Measurements from ENCODE around the gene C16orf54. TPM values are rescaled to one million over a fixed set of nuclear protein-coding genes. Genes with fewer than 3 reads are reported as not detected.

The C16orf54 gene
- total RNA-seq, 1 experiment from 2014 or later: not detected

DNA sequence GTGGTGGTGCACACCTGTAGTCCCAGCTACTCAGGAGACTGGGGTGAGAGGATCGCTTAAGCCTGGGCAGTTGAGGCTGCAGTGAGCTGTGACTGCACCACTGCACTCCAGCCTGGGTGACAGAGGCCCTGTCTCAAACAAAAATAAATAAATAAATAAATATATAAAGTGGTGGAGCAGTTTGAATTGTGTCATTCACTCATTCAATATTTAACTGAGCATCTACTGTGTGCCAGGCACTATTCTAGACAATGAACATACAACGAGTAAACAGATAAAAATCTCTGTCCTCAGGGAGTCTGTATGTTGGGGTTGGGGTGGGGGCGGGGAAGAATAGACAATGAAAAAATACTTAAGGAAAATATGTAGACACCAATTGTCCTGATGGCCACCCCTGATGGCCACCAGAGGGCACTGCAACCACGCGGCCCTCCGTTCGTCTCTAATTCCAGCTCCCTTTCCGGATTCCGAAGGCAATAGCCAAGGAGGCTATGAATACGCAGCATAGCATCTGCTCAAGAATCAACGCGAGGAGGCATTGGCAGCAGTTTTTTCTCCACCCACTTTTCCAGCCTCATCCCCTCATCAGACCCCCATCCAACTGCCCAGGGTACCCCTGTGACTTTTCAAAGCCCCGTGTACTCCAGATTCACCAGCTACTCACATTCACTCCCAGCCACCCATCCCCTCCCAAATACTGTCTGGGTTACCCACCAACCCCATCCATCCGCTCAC, 45.4 kb downstream of the C16orf54 start:
- H3K4me3 Mint-ChIP-seq: peak overlapping the region; percentile 18 to 64; a peak in 2 of 5 replicates
- H3K56ac ChIP-seq (ENCODE audit: insufficient read length, low read depth, low read length): no peak overlapping the region
- no peak overlapping the region for H3T11ph ChIP-seq (ENCODE audit: low read length)
- H2BK5ac ChIP-seq (ENCODE audit: insufficient read length, low read length): no peak overlapping the region
- no peak overlapping the region for H4K8ac ChIP-seq (replicated peaks; ENCODE audit: insufficient read length, low read depth, low read length)
- peaks cover 6 to 13% of the 10 kb centered on the region in 2 experiments for H3K9me3 Mint-ChIP-seq
- no peaks in the 10 kb centered on the region for H3K27me3 ChIP-seq (ENCODE audit: insufficient read depth, low read length)
- no peaks in the 10 kb centered on the region for H4K20me1 ChIP-seq (ENCODE audit: control insufficient read depth, insufficient read depth, insufficient read length)
- WGBS (ENCODE audit: extremely low coverage, insufficient read length, low lambda C conversion rate): no CpG with 5 or more reads among the region's 14 CpGs
- no peak overlapping the region for H3K4me2 ChIP-seq (ENCODE audit: insufficient read depth, insufficient read length, low read length)
- TF ChIP-seq, protein P1, sequence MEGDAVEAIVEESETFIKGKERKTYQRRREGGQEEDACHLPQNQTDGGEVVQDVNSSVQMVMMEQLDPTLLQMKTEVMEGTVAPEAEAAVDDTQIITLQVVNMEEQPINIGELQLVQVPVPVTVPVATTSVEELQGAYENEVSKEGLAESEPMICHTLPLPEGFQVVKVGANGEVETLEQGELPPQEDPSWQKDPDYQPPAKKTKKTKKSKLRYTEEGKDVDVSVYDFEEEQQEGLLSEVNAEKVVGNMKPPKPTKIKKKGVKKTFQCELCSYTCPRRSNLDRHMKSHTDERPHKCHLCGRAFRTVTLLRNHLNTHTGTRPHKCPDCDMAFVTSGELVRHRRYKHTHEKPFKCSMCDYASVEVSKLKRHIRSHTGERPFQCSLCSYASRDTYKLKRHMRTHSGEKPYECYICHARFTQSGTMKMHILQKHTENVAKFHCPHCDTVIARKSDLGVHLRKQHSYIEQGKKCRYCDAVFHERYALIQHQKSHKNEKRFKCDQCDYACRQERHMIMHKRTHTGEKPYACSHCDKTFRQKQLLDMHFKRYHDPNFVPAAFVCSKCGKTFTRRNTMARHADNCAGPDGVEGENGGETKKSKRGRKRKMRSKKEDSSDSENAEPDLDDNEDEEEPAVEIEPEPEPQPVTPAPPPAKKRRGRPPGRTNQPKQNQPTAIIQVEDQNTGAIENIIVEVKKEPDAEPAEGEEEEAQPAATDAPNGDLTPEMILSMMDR (conservative IDR thresholded peaks at IDR 0.05): peak; percentile 96
- no peak overlapping the region for H2BK20ac ChIP-seq (ENCODE audit: low read depth, low read length, poor library complexity, severe bottlenecking)
- H3K79me2 ChIP-seq (ENCODE audit: insufficient read depth, low read length): no peaks in the 10 kb centered on the region
- no peak overlapping the region; the same call in 1 of the 2 replicates for H3K14ac ChIP-seq (ENCODE audit: insufficient read depth, low read length)
- H2AFZ ChIP-seq (ENCODE audit: low read length): no peak overlapping the region
- H3K27ac Mint-ChIP-seq: peak overlapping the region in 2 of 3 experiments; percentile 40 to 44; a peak in 1 of 7 replicates
- no peaks in the 10 kb centered on the region; the same call in 1 of the 2 replicates for H3K4me1 ChIP-seq (ENCODE audit: insufficient read depth, low read length)
- H3K9me3 ChIP-seq (ENCODE audit: control insufficient read depth, low read depth, low read length): no peaks in the 10 kb centered on the region
- no peak overlapping the region for H3K4ac ChIP-seq (ENCODE audit: low read depth, low read length)
- H3K27me3 Mint-ChIP-seq (ENCODE audit: low read depth): no peaks in the 10 kb centered on the region
- H3K27ac ChIP-seq (ENCODE audit: insufficient read length, low read depth, low read length): no peak overlapping the region
- no peak overlapping the region for H2BK15ac ChIP-seq (ENCODE audit: low read depth, low read length)
- no peak overlapping the region for H2AK5ac ChIP-seq (ENCODE audit: insufficient read length, low read length)
- peak; percentile 87 for DNase-seq
- H4K5ac ChIP-seq (ENCODE audit: insufficient read length, low read depth, low read length): no peak overlapping the region
- H3K23me2 ChIP-seq (ENCODE audit: insufficient read length, low read depth, low read length, poor library complexity, severe bottlenecking): no peaks in the 10 kb centered on the region
- no peak overlapping the region for H3K23ac ChIP-seq (ENCODE audit: insufficient read length, low read depth, low read length)
- H4K91ac ChIP-seq (ENCODE audit: insufficient read length, low read depth, low read length): no peak overlapping the region
- H2BK12ac ChIP-seq (ENCODE audit: insufficient read length, low read depth, low read length): no peak overlapping the region
- H3K36me3 Mint-ChIP-seq (ENCODE audit: insufficient read depth in 1 of 3, low read depth in 3 of 3): peaks cover 28 to 33% (median 31%) of the 10 kb centered on the region in 3 experiments
- no peak overlapping the region for H3K18ac ChIP-seq (ENCODE audit: insufficient read length, low read depth, low read length)
- no peak overlapping the region for H2BK120ac ChIP-seq (ENCODE audit: low read depth, low read length, poor library complexity, severe bottlenecking)
- peaks cover 29 to 31% of the 10 kb centered on the region in 2 experiments for H3K4me1 Mint-ChIP-seq
- no peaks in the 10 kb centered on the region for H3K79me1 ChIP-seq (ENCODE audit: insufficient read depth, low read depth, low read length, poor library complexity, severe bottlenecking)
- no peak overlapping the region for H3K9ac ChIP-seq (ENCODE audit: extremely low read depth, insufficient read length, low read length)

Measured in H9 (cell line).